Adipose tissue (tissue), 3 donors: ENCODE results near the gene MARCOL. TPM values are rescaled to one million over a fixed set of nuclear protein-coding genes. Genes with fewer than 3 reads are reported as not detected.

Source experiments
- H3K27ac ChIP-seq: one replicate; pipeline ENCODE4 v1.5.1; 2013; ENCODE audit warnings: low read depth, low read length
- WGBS, 3 donors: extraction: QIAGEN DNeasy Blood & Tissue Kit; methylation state at CpG; one replicate each; pipeline ENCODE4 v1.1.7; 2013; 5-methylcytosine and 5-hydroxymethylcytosine counted together
- polyA plus RNA-seq, 3 donors: library from polyadenylated mRNA; stranded (reverse); fragments of 200-250 nt; gene quantifications; one replicate each; pipeline ENCODE4 v1.2.3, GENCODE V29; 2013
- donor health status: healthy with polysubstance abuse.
- donor health status: Bipolar disorder and iron deficiency.
- donor health status: healthy.

The MARCOL gene
- polyA plus RNA-seq: not detected

- WGBS, 3 donors: 41 to 65% (median 54%) methylated on average over 2 of the region's 2 CpGs
- H3K27ac ChIP-seq: no peak within 1 kb of the TSS
Observed at GRCh38 chr5:148238418-148238794, at the start of gene MARCOL. Gene MARCOL (plus strand): TSS chr5:148238525. CDS start chr5:148238598, 73 bp downstream.

- 35 to 63% (median 56%) methylated on average over 1 of the region's 1 CpG for WGBS, 3 donors
- no peak overlapping the region for H3K27ac ChIP-seq
Observed at GRCh38 chr5:148191010-148191409, 47.3 kb upstream of the MARCOL start.

- WGBS, 3 donors: 72 to 86% (median 85%) methylated on average over 1 of the region's 1 CpG
Observed at GRCh38 chr5:148193202-148193601, 45.1 kb upstream of the MARCOL start.

GRCh38 chr5:148201151-148201550 is 37.2 kb upstream of the MARCOL start:
- H3K27ac ChIP-seq: no peak overlapping the region
- 42 to 73% (median 59%) methylated on average over 2 of the region's 2 CpGs for WGBS, 3 donors

More at GRCh38 chr5:148193202-148193601, 45.1 kb upstream of the MARCOL start:
- no peak overlapping the region for H3K27ac ChIP-seq

GRCh38 chr5:148202531-148203203 is 35.7 kb upstream of the MARCOL start, which contains the start of gene SPINK6:
Gene SPINK6 (plus strand): TSS chr5:148203042. CDS start chr5:148203097, 55 bp downstream.
- 91 to 99% (median 92%) methylated on average over 2 of the region's 2 CpGs for WGBS, 3 donors
- H3K27ac ChIP-seq: no peak within 1 kb of the TSS

GRCh38 chr5:148205044-148205806 is 33.1 kb upstream of the MARCOL start:
- 54 to 69% (median 57%) methylated on average over 4 of the region's 4 CpGs for WGBS, 3 donors
- H3K27ac ChIP-seq: no peak overlapping the region

- H3K27ac ChIP-seq: no peak overlapping the region
- 62 to 66% (median 64%) methylated on average over 1 of the region's 1 CpG for WGBS, 3 donors
Observed at GRCh38 chr5:148205865-148206264, 32.5 kb upstream of the MARCOL start.

GRCh38 chr5:148206620-148207019 is 31.7 kb upstream of the MARCOL start:
- WGBS, 3 donors: 64 to 73% (median 66%) methylated on average over 1 of the region's 1 CpG

GRCh38 chr5:148208226-148208625 is 30.1 kb upstream of the MARCOL start:
- H3K27ac ChIP-seq: no peak overlapping the region

More at GRCh38 chr5:148206620-148207019, 31.7 kb upstream of the MARCOL start:
- H3K27ac ChIP-seq: no peak overlapping the region

- H3K27ac ChIP-seq: no peak overlapping the region
- WGBS, 3 donors: 32 to 63% (median 59%) methylated on average over 3 of the region's 3 CpGs
Observed at GRCh38 chr5:148209151-148209770, 29.1 kb upstream of the MARCOL start.

- WGBS, 3 donors: 66 to 76% (median 71%) methylated on average over 1 of the region's 1 CpG
Observed at GRCh38 chr5:148214665-148215185, 23.6 kb upstream of the MARCOL start.

GRCh38 chr5:148221508-148221907 is 16.8 kb upstream of the MARCOL start:
- 73 to 81% (median 80%) methylated on average over 6 of the region's 6 CpGs for WGBS, 3 donors

More at GRCh38 chr5:148214665-148215185, 23.6 kb upstream of the MARCOL start:
- H3K27ac ChIP-seq: no peak overlapping the region

GRCh38 chr5:148224117-148224742 is 14.1 kb upstream of the MARCOL start:
- 53 to 76% (median 74%) methylated on average over 2 of the region's 2 CpGs for WGBS, 3 donors
- H3K27ac ChIP-seq: no peak overlapping the region

More at GRCh38 chr5:148221508-148221907, 16.8 kb upstream of the MARCOL start:
- H3K27ac ChIP-seq: no peak overlapping the region

- no peak overlapping the region for H3K27ac ChIP-seq
- 89 to 92% (median 90%) methylated on average over 3 of the region's 3 CpGs for WGBS, 3 donors
Observed at GRCh38 chr5:148228392-148228984, 9.8 kb upstream of the MARCOL start.

GRCh38 chr5:148229840-148230239 is 8.5 kb upstream of the MARCOL start:
- no peak overlapping the region for H3K27ac ChIP-seq

GRCh38 chr5:148230240-148230639 is 8.1 kb upstream of the MARCOL start:
- WGBS, 3 donors: 92 to 95% (median 94%) methylated on average over 7 of the region's 7 CpGs
- no peak overlapping the region for H3K27ac ChIP-seq

- H3K27ac ChIP-seq: no peak overlapping the region
- WGBS, 3 donors: 36 to 42% (median 37%) methylated on average over 4 of the region's 4 CpGs
Observed at GRCh38 chr5:148237785-148238417, 424 bp upstream of the MARCOL start.

- WGBS, 3 donors: 81 to 83% (median 82%) methylated on average over 2 of the region's 2 CpGs
- no peak overlapping the region for H3K27ac ChIP-seq
Observed at GRCh38 chr5:148248894-148249293, 10.6 kb downstream of the MARCOL start.
